ENCODE data around the gene CMTM8. TPM values are rescaled to one million over a fixed set of nuclear protein-coding genes. Genes with fewer than 3 reads are reported as not detected.

The CMTM8 gene
- total and polyA plus RNA-seq, 10 of the 15 experiments (the other 5 are each of a cell fraction or from before 2014, with no cell fraction given), result 0.11 to 0.23 TPM; not detected in 8

- Histone ChIP-seq H3K4me2 (ENCODE audit: control insufficient read depth, insufficient read depth) (peak overlapping the region; percentile 86), H3K4me3 (peak overlapping the region; percentile 68), H3K9ac (ENCODE audit: control insufficient read depth, insufficient read depth, low read length) (no peak overlapping the region), H3K4me1 (ENCODE audit: control insufficient read depth, insufficient read depth, low read length) (peaks cover 4% of the 10 kb centered on the region), H3K36me3 (ENCODE audit: control insufficient read depth in 2 of 2, insufficient read depth in 2 of 2, low read length in 1 of 2) (no peaks in the 10 kb centered on the region), H3K79me2 (ENCODE audit: control insufficient read depth, insufficient read depth, low read length) (no peaks in the 10 kb centered on the region), H3K9me3 (replicated peaks; ENCODE audit: control insufficient read depth, insufficient read depth, low read length) (no peaks in the 10 kb centered on the region), H4K20me1 (ENCODE audit: control insufficient read depth, insufficient read depth) (no peaks in the 10 kb centered on the region), H3K27me3 (replicated peaks in 1 of 2; ENCODE audit: control insufficient read depth in 2 of 2, insufficient read depth in 2 of 2, low read length in 1 of 2) (peaks cover 0 to 4% of the 10 kb centered on the region in 2 experiments; a peak in 1 of 4 replicates), H3K27ac (ENCODE audit: control insufficient read depth, insufficient read depth) (no peak overlapping the region), H2AFZ (ENCODE audit: control insufficient read depth, low read depth, low read length) (peak overlapping the region; percentile 28)
- RAD21 ChIA-PET (ENCODE audit: unreplicated experiment), result interaction anchor here (1.0 to 8.9 kb wide), 5 partner anchors 18 to 109 kb away, joined by 3 to 57 read pairs (median 7); no protein-coding TSS in a partner anchor
- peak; percentile 45 for ATAC-seq
- SMC1A ChIA-PET (ENCODE audit: uncharacterized antibody, unreplicated experiment), result interaction anchor here (1.2 to 1.6 kb wide), 3 partner anchors 8 to 18 kb away, joined by 4 to 6 read pairs (median 6); no protein-coding TSS in a partner anchor
- DNase-seq (ENCODE audit: low read depth, low spot score), result no peak
- intact Hi-C loops (cut with micrococcal nuclease; ENCODE audit: unreplicated experiment) (loop anchor here (2.0 to 5.0 kb wide), 2 partner anchors 46 to 75 kb away; no protein-coding TSS in a partner anchor), in situ Hi-C loops (cut with MboI) (no loop called here)
- POLR2A ChIA-PET, result no interaction called here
- CTCF ChIA-PET, result interaction anchor here (1.4 to 6.1 kb wide), 3 partner anchors 16 to 65 kb away, joined by 3 to 102 read pairs (median 49); no protein-coding TSS in a partner anchor
- 7% methylated on average over 18 of the region's 18 CpGs for WGBS (ENCODE audit: insufficient coverage, insufficient replicate concordance, low lambda C conversion rate, missing lambda C conversion rate)
- FAIRE-seq, result no peak
- BruUV-seq (replicated peaks), result TSS peak; percentile 53
- TF ChIP-seq CREM (IDR thresholded peaks at IDR 0.05; ENCODE audit: low read depth) (no peak), SMAD1 (IDR thresholded peaks at IDR 0.05; ENCODE audit: low read depth, partially characterized antibody) (no peak), KAT2A (conservative IDR thresholded peaks at IDR 0.05; ENCODE audit: control insufficient read depth, low read depth, low read length) (no peak), JUNB (IDR thresholded peaks at IDR 0.05) (no peak), NFYA (IDR thresholded peaks at IDR 0.05; ENCODE audit: borderline replicate concordance, low read depth, low read length) (no peak), BCL3 (IDR thresholded peaks at IDR 0.05; ENCODE audit: borderline replicate concordance, insufficient read depth, low read depth, low read length, poor library complexity, severe bottlenecking) (no peak), SREBF1 (IDR thresholded peaks at IDR 0.05; ENCODE audit: low read length) (no peak), RUNX3 (IDR thresholded peaks at IDR 0.05; ENCODE audit: low read length) (no peak), SUZ12 (IDR thresholded peaks at IDR 0.05; ENCODE audit: unreplicated experiment) (no peak), POLR2AphosphoS5 (IDR thresholded peaks at IDR 0.05; ENCODE audit: low read length) (no peak), CHD1 (IDR thresholded peaks at IDR 0.05; ENCODE audit: low read depth, low read length) (no peak), NBN (IDR thresholded peaks at IDR 0.05) (0 out of 2 replicates have a peak, but pooled peaks have one; percentile 25), SMC3 (IDR thresholded peaks at IDR 0.05; ENCODE audit: borderline replicate concordance, low read length) (no peak), KDM1A (IDR thresholded peaks at IDR 0.05; ENCODE audit: borderline replicate concordance) (no peak), HDAC6 (IDR thresholded peaks at IDR 0.05; ENCODE audit: unreplicated experiment) (no peak), ZBED1 (IDR thresholded peaks at IDR 0.05; ENCODE audit: borderline replicate concordance) (no peak), HDGF (IDR thresholded peaks at IDR 0.05) (0 out of 2 replicates have a peak, but pooled peaks have one; percentile 6), IKZF2 (IDR thresholded peaks at IDR 0.05) (0 out of 4 replicates have a peak, but pooled peaks have one; percentile 9 to 11), MTA3 (IDR thresholded peaks at IDR 0.05; ENCODE audit: borderline replicate concordance, low read length) (no peak), MEF2B (IDR thresholded peaks at IDR 0.05; ENCODE audit: partially characterized antibody, poor library complexity, severe bottlenecking) (no peak), FOXK2 (IDR thresholded peaks at IDR 0.05) (no peak), RAD21 (IDR thresholded peaks at IDR 0.05; ENCODE audit: insufficient read depth, low read depth, low read length) (no peak), TARDBP (IDR thresholded peaks at IDR 0.05; ENCODE audit: borderline replicate concordance) (no peak)
- TF ChIP-seq, protein P1, sequence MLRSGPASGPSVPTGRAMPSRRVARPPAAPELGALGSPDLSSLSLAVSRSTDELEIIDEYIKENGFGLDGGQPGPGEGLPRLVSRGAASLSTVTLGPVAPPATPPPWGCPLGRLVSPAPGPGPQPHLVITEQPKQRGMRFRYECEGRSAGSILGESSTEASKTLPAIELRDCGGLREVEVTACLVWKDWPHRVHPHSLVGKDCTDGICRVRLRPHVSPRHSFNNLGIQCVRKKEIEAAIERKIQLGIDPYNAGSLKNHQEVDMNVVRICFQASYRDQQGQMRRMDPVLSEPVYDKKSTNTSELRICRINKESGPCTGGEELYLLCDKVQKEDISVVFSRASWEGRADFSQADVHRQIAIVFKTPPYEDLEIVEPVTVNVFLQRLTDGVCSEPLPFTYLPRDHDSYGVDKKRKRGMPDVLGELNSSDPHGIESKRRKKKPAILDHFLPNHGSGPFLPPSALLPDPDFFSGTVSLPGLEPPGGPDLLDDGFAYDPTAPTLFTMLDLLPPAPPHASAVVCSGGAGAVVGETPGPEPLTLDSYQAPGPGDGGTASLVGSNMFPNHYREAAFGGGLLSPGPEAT (IDR thresholded peaks at IDR 0.05; ENCODE audit: low read depth), result 0 out of 2 replicates have a peak, but pooled peaks have one; percentile 33
These were observed 154.2 kb downstream of the CMTM8 start for GRCh38 chr3:32392536-32393302.
